GM19438 (cell line): ENCODE data around the gene TMEM167B.
A peak's percentile ranks its signal among the peaks of the same experiment; 100 is the strongest.

ENCODE experiments used
- ATAC-seq: cut with Tn5 transposase; IDR thresholded peaks from one replicate; pipeline ENCODE4 v1.9.1; 2021; ENCODE audit warnings: low read depth; ENCODE audit not compliant: unreplicated experiment

TMEM167B gene

DNA sequence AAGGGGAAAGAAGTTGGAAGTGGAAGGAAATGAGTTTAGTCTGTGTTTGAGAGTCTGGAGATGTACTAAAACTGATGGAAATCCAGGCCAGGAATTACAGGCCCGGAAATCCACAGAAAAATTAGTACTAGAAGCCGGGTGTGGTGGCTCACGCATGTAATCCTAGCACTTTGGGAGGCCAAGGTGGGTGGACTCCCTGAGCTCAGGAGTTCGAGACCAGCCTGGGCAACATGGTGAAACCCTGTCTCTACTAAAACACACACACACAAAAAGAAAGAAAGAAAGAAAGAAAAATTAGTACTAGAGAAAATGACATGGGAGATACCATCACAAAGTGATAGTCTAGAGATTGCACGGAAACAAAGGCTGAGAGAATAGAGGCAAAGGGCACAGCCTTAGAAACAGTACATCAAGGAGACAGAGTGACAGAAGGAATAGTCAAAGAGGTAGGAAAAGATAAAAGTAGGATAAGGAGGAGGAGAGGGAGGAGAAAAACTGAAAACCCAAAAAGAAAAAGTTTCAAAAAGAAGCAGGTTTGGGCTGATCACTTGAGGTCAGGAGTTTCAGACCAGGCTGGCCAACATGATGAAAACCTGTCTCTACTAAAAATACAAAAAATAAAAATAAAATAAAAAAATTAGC lies 10.0 kb upstream of the TMEM167B start:
- no peak for ATAC-seq

DNA sequence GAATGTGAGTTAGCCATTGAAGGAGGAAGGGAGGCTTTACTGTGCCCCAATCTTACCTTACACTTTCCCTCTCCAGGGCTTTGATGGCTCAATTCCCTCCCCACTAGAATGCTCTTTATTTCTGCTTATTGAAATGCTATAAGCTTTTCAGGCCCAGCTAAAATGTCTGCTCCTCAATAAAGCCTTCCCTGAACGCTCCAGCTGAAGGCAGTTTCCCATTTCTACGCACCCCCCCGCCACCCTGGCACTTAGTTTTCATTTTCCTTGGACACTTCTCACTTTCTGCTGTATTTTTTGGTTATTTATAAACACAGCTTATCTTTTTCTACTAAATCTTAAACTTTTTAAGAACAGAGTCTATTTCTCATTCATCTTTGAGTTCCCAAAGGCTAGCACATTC lies 7.1 kb upstream of the TMEM167B start:
- no peak for ATAC-seq

DNA sequence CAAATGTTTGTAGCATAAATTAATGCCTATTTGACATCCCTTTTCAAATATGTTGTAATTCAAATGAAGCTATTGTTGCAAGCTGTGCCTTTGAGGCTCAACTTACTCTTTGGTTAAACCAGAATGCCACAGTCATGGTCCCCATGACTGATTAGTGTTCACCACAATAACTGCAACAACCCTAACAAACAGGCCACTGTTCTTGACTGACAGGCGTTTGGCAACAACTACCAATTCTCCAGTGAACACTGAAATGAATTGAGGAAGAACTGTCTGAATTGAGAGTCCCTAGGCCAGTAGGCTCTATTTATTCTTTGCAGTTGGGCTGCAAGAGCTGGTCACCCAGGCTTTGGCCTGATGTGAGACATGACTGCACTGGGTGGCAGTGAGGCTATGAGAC lies 6.6 kb upstream of the TMEM167B start:
- no peak for ATAC-seq

DNA sequence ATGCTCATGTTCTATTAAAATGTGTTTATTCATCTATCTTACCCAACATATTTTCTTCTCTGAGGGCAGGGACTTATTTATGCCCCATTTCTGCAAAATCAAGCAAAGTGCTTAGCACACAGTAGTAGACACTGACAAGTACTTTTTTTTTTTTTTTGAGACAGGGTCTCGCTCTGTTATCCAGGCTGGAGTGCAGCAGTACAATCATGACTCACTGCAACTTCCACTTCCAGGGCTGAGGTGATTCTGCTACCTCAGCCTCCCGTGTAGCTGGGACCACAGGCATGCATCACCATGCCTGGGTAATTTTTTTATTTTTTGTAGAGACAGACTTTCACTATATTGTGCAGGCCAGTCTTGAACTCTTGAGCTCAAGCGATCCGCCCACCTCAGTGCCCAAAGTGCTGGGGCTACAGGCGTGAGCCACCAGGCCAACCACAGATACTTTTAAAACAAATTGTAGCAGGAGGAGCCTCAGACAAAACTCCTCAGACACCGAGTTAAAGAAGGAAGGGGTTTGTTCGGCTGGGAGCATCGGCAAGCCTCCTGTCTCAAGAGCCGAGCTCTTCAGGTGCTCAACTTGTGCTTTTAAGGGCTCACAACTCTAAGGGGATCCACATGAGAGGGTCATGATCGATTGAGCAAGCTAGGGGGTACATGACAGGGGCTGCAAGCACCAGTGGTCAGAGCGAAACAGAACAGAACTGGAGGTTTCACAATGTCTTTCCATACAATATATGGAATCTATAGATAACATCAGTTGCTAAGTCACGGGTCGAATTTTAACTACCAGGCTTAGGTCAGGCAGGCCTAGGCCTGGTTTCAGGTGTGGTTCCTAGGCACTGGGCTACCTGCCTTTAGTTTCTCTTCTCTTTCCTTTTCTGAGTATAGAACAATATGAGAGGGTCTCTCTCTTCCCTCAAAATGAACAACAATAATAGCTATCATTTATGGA lies 5.7 kb upstream of the TMEM167B start:
- no peak for ATAC-seq

DNA sequence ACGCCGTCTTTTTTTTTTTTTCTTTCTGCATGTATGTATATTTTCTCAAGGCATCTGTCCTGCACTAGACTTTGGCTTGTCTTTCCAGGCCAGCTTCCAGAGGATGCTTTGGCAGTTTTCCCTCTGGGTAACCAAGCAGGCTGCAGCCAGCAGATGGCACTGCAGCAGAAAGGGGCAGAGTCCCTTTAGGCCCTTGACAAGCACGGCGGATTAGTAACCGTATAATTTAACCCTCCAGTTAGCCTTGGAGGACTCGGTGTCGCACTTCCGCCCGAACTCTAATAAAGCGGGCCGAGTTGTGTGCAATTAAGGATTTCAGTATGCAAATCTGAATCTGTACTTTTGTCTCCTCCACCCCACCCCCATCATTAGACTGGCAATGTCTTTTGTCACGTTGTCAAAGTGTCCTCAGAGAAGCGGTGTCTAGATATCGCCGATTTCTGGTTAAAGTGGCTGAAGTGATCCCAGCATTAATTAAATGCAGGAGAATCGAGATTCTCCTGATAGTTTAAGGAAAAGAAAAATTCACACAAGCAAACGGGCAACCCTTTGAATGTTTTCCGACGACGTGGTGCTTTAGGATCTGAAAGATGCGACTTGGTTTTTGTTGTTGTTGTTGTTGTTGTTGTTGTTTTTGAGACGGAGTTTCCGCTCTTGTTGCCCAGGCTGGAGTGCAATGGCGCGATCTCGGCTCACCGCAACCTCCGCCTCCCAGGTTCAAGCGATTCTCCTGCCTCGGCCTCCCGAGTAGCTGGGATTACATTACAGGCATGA lies 1.1 kb upstream of the TMEM167B start:
- no peak for ATAC-seq

DNA sequence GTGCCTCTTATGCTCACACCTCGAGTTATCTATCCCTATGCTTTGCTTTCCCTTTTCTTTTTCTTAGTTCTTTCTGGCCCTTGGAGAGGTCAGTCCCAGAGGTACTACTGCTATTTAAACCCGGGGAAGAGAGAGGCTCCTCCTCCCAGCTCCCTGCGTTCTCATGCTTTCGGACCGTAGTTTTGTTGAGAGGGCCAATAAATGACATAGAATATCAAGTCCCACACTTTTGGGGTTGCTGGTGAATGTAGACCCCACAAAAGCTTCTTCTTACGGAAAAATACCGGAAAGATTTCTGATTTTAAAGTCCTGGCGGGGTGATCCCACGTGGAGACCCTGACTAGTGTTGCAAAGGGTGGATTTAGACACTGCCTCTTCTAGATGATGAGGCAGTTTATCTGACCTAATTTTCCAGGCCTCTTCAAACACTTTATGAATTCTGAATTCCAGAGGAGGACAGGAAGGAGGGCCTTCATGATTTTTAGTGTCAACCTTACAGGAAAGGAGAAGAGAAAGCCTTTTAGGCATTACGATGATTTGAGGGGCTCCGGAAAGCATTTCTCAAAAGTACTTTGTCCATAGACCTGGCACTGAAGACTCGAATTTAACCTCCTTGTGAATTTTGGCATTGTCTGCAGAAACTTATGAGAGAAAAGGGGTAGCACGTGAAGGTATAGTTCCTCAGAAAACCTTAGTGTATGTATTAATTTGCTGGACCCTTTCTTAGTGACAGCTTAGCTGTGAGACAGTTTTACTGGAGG lies 694 bp downstream of the TMEM167B start:
- ATAC-seq, result peak; percentile 56

DNA sequence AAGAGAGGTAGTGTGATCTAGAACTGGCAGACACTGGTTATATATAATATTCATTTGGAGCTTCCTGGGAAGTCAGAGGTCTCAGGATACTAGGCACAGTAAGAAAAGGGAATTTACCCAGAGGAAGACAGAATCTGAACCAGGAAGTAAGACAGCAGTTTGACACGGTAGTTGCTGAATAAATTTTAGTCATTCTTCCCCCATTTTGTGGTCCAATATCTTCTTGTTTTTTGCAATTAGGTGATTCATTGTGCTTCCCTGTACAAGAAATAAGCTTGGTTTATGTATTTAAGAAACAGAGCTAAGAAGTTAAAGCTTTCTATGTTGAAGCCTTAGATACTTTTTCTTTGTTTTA lies 1.3 kb downstream of the TMEM167B start:
- no peak for ATAC-seq

- no peak for ATAC-seq
Observed at GRCh38 chr1:109094377-109094803, 3.8 kb downstream of the TMEM167B start.

GRCh38 chr1:109094871-109095270 lies 4.3 kb downstream of the TMEM167B start:
- ATAC-seq, result no peak

DNA sequence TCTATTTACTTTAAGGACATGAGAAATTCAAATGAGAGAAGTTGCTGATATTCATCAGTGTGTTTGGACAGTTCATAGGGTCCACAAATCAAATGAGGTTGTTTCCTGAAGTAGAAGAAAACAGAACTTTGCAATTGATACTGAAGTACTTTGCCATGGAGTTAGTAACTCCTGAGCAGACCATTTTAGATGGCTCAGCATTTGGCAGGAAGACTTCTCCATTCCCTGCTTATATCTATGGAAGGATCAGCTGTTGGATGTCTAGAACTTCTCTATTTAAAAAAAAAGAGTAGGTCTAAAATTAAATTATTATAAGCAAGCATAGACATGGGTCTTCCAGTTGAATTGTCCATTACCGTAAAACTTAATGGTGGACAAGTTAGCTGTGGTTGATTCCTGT lies 5.1 kb downstream of the TMEM167B start:
- no peak for ATAC-seq

- no peak for ATAC-seq
Observed at GRCh38 chr1:109096120-109096519, 5.6 kb downstream of the TMEM167B start.

- peak; percentile 94 for ATAC-seq
Observed at GRCh38 chr1:109099938-109100773, 9.6 kb downstream of the TMEM167B start.

- ATAC-seq, result no peak
Observed at GRCh38 chr1:109104364-109105151, 14.0 kb downstream of the TMEM167B start.

DNA sequence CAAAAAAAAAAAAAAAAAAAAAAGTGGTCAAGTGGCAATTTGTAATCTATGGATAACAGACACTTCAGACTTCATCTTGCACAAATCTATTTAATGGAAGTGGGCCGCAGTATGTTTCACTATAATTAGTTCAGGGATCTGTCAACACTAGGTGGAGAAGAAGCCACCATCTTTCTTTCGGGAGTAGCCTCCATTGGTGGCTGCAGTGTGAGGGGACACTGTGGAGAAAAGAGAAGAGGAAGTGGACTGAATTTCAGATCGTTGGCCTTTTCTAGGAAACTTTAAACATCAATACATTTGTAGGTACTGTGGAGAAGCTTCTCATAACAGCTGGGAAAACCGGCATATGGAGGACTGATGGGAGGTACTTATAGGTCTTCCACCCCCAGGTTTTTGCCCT lies 15.3 kb downstream of the TMEM167B start:
- ATAC-seq, result no peak

DNA sequence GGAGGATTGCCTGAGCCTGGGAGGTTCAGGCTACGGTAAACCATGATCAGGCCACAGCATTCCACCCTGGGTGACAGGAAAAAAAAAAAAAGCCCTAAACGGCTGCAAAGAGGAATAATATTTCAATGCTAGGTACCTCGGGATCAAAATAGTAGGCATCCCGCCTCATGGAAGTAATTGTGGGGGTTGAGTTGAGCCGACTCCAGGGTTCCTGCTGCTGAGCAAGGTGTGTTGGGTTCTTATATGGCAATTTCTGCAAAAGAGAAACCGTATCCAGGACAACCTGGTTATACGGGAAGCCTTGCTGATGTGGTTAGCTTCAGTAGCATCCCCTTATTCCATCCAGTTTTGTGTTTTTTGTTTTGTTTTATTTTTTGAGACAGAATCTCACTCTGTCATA lies 17.2 kb downstream of the TMEM167B start:
- ATAC-seq, result no peak

DNA sequence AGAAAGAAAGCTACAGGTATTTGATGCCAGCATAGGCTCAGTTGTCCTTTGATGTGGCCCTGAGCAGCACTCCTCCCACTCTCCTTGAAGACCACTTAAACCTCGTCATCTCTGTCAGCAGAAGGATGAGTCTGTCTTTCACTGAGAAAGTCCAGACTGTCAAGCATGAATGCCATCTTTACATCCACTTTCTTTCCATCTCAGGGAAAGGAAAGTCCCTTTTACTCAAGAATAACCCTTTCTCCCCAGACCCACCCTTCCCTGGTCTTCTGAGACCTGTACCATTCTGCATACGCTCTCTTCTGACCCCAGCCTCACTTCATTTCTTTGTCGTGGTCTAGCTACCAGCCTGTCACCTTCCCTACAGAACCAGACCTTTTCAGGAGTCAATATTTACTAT lies 19.3 kb downstream of the TMEM167B start:
- no peak for ATAC-seq

- ATAC-seq, result no peak
Observed at GRCh38 chr1:109111386-109112055, 21.0 kb downstream of the TMEM167B start.

DNA sequence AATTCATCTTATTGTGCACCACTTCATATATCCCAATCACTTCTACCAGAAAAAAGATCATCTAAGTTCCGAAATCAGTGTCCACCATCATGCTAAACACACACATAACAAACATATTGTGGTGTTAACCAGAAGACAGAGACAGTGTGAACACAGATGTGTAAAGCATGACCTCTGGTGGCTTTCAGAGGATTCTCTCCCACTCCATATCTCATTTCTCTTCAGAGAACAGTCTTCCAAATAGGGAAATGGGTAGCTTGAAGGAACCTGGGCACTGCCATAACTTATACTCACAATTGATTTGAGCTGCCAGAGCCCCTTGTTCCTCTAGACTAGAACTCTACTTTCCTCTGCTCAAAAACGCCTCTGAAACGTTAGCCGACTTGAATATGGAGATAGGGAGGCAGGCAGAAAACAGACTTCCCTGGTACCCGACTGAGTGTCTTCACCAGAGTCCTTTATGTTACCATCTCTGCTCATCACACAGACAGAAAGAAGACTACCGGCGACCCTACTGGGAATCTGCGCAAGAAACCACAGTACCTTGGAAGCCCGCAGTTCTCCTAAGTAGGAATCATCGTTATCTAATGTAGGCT lies 21.6 kb downstream of the TMEM167B start:
- ATAC-seq, result peak; percentile 49
